GM18858 (cell line): ENCODE data around the gene SELENOM.
"Not testable (repeated sequence)": the region's sequence is repeated elsewhere in the genome, so short reads cannot be mapped to it uniquely, and the experiment has no call there.

Experiments
- ATAC-seq: cut with Tn5 transposase; IDR thresholded peaks from one replicate; pipeline ENCODE4 v1.9.1; 2021; ENCODE audit not compliant: unreplicated experiment

Gene SELENOM

GRCh38 chr22:31133911-31134310, 26.5 kb upstream of the SELENOM start:
- no peak for ATAC-seq

GRCh38 chr22:31130873-31131272, 23.5 kb upstream of the SELENOM start:
- ATAC-seq = no peak

GRCh38 chr22:31128156-31128555, 20.8 kb upstream of the SELENOM start:
- ATAC-seq = no peak

- ATAC-seq = no peak
Measured at GRCh38 chr22:31127181-31127772, 19.9 kb upstream of the SELENOM start.

GRCh38 chr22:31126869-31127175, 19.5 kb upstream of the SELENOM start:
- ATAC-seq = no peak

GRCh38 chr22:31126128-31126868, 18.9 kb upstream of the SELENOM start:
- no peak for ATAC-seq

- no peak for ATAC-seq
Measured at GRCh38 chr22:31125521-31126117, 18.3 kb upstream of the SELENOM start.

- no peak for ATAC-seq
Measured at GRCh38 chr22:31124811-31125465, 17.6 kb upstream of the SELENOM start.

GRCh38 chr22:31124290-31124689, 16.9 kb upstream of the SELENOM start:
- no peak for ATAC-seq

GRCh38 chr22:31123292-31123602, 15.9 kb upstream of the SELENOM start:
- no peak for ATAC-seq

- ATAC-seq = no peak
Measured at GRCh38 chr22:31122532-31123291, 15.3 kb upstream of the SELENOM start, which contains the start of gene INPP5J. Gene INPP5J (plus strand): TSS chr22:31122966. CDS start chr22:31123015, 49 bp downstream.

GRCh38 chr22:31122196-31122531, 14.8 kb upstream of the SELENOM start:
- ATAC-seq = no peak

- no peak for ATAC-seq
Measured at GRCh38 chr22:31121403-31121802, 14.0 kb upstream of the SELENOM start.

GRCh38 chr22:31120642-31121041, 13.3 kb upstream of the SELENOM start:
- no peak for ATAC-seq

GRCh38 chr22:31120230-31120629, 12.9 kb upstream of the SELENOM start:
- ATAC-seq = no peak

GRCh38 chr22:31119026-31119717, 11.8 kb upstream of the SELENOM start:
- ATAC-seq = no peak

GRCh38 chr22:31118046-31118820, 10.9 kb upstream of the SELENOM start:
- ATAC-seq = no peak

- ATAC-seq = not testable (repeated sequence)
Measured at GRCh38 chr22:31112547-31113091, 5.3 kb upstream of the SELENOM start.

GRCh38 chr22:31107894-31108218, 488 bp upstream of the SELENOM start:
- no peak for ATAC-seq

GRCh38 chr22:31106731-31107177, 614 bp downstream of the SELENOM start:
- ATAC-seq = no peak
